ENCODE results near the gene TMEM132E. TPM values are rescaled to one million over a fixed set of nuclear protein-coding genes. Genes with fewer than 3 reads are reported as not detected.
"Not testable (repeated sequence)": the region's sequence is repeated elsewhere in the genome, so short reads cannot be mapped to it uniquely, and the experiment has no call there.

TMEM132E gene
- total RNA-seq, 2 experiments from 2014 or later, result 0.07 TPM; not detected in 1

- ChIA-PET CTCF (interaction anchor here (3.0 kb wide), 1 partner anchor 18 kb away, joined by 8 read pairs; no protein-coding TSS in a partner anchor), POLR2A (no interaction called here)
- no peak overlapping the region for H3K4me3 Mint-ChIP-seq
- H3K9me3 Mint-ChIP-seq, result no peaks in the 10 kb centered on the region
- H3K36me3 Mint-ChIP-seq (ENCODE audit: low read depth), result no peaks in the 10 kb centered on the region
- peaks cover 21% of the 10 kb centered on the region for H3K27me3 Mint-ChIP-seq
- ATAC-seq (no peak), DNase-seq (no peak)
- intact Hi-C loops (cut with micrococcal nuclease), result no loop called here
- H3K27ac Mint-ChIP-seq, result no peak overlapping the region
- H3K4me1 Mint-ChIP-seq (ENCODE audit: low read depth), result no peaks in the 10 kb centered on the region
- TF ChIP-seq, protein P1, sequence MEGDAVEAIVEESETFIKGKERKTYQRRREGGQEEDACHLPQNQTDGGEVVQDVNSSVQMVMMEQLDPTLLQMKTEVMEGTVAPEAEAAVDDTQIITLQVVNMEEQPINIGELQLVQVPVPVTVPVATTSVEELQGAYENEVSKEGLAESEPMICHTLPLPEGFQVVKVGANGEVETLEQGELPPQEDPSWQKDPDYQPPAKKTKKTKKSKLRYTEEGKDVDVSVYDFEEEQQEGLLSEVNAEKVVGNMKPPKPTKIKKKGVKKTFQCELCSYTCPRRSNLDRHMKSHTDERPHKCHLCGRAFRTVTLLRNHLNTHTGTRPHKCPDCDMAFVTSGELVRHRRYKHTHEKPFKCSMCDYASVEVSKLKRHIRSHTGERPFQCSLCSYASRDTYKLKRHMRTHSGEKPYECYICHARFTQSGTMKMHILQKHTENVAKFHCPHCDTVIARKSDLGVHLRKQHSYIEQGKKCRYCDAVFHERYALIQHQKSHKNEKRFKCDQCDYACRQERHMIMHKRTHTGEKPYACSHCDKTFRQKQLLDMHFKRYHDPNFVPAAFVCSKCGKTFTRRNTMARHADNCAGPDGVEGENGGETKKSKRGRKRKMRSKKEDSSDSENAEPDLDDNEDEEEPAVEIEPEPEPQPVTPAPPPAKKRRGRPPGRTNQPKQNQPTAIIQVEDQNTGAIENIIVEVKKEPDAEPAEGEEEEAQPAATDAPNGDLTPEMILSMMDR (IDR thresholded peaks at IDR 0.05), result no peak
Observed at GRCh38 chr17:34537445-34537844, 41.9 kb upstream of the TMEM132E start.

DNA sequence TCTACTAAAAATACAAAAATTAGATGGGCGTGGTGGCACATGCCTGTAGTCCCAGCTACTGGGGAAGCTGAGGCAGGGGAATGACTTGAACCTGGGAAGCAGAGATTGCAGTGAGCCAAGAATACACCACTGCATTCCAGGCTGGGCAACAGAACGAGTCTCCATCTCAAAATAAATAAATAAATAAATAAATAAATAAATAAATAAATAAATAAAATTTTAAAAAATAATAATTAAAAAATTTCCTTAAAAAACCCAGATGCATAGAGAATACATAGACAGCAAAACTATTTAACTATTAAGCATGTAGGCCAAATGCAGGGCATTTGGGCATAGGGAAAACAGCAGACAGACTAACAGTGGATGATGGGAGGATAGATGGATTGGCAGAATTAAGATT lies 40.8 kb upstream of the TMEM132E start:
- H3K4me3 Mint-ChIP-seq; POLR2A ChIA-PET; DNase-seq; H3K36me3 Mint-ChIP-seq (ENCODE audit: low read depth); H3K27ac Mint-ChIP-seq; CTCF ChIA-PET; ATAC-seq; H3K9me3 Mint-ChIP-seq; intact Hi-C loops (cut with micrococcal nuclease); H3K4me1 Mint-ChIP-seq (ENCODE audit: low read depth): not testable (repeated sequence)
- peaks cover 22% of the 10 kb centered on the region for H3K27me3 Mint-ChIP-seq

- Mint-ChIP-seq H3K4me3 (no peak overlapping the region), H3K9me3 (no peaks in the 10 kb centered on the region), H3K4me1 (ENCODE audit: low read depth) (no peaks in the 10 kb centered on the region), H3K36me3 (ENCODE audit: low read depth) (no peaks in the 10 kb centered on the region), H3K27me3 (peaks cover 26% of the 10 kb centered on the region), H3K27ac (no peak overlapping the region)
- DNase-seq, result no peak
- ChIA-PET CTCF (interaction anchor here (1.2 kb wide), 1 partner anchor 353 kb away, joined by 3 read pairs; no protein-coding TSS in a partner anchor), POLR2A (no interaction called here)
- TF ChIP-seq, protein P1 (IDR thresholded peaks at IDR 0.05), result no peak
- no peak for ATAC-seq
- intact Hi-C loops (cut with micrococcal nuclease), result loop anchor here (5.0 kb wide), 1 partner anchor 582 kb away; the partner anchor contains the start of gene FNDC8
Observed at GRCh38 chr17:34539881-34540280, 39.5 kb upstream of the TMEM132E start.

DNA sequence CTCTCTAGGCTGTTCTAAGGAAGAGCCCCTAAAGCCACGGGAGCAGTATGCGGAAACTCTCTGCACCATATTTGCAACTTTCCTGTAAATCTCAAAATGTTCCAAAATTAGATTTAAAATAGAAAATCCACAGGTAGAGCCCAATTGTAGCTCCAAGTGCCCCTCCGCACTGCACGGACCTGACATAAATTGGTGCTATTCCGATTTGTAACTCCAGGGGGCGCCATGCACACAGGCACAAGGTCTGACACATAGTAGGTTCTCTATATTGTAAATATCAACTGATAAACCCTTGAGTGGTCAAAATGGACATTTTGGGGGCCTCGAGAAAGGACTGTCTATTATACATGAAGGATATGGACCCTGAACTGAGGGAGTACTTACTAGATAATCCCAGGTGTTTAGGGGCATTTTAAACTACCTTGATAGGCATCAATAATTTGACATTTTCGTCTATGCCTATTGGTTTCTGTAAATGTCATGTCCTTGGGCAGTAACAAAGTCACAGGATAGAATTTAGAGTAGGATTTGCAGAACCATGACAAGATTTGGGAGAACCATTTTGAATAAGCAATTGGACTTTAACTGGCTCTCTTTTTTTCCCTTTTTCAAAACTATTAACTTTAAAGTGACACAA lies 36.6 kb upstream of the TMEM132E start:
- intact Hi-C loops (cut with micrococcal nuclease), result loop anchor here (2.0 to 5.0 kb wide), 2 partner anchors 96 to 579 kb away; partner anchors contain the start of gene FNDC8
- no peaks in the 10 kb centered on the region for H3K9me3 Mint-ChIP-seq
- POLR2A ChIA-PET, result interaction anchor here (0.8 to 1.9 kb wide), 2 partner anchors 9 to 11 kb away, joined by 3 to 6 read pairs; no protein-coding TSS in a partner anchor
- H3K36me3 Mint-ChIP-seq (ENCODE audit: low read depth), result no peaks in the 10 kb centered on the region
- H3K27ac Mint-ChIP-seq, result no peak overlapping the region
- DNase-seq (peak; percentile 73), ATAC-seq (peak; percentile 66)
- CTCF ChIA-PET, result interaction anchor here (0.5 to 5.4 kb wide), 40 partner anchors 9 to 577 kb away, joined by 3 to 39 read pairs (median 4); partner anchors contain the start of genes RAD51D and TMEM132E
- H3K4me3 Mint-ChIP-seq, result no peak overlapping the region
- TF ChIP-seq, protein P1 (IDR thresholded peaks at IDR 0.05), result peak; percentile 99
- no peaks in the 10 kb centered on the region for H3K4me1 Mint-ChIP-seq (ENCODE audit: low read depth)
- peaks cover 22% of the 10 kb centered on the region for H3K27me3 Mint-ChIP-seq

DNA sequence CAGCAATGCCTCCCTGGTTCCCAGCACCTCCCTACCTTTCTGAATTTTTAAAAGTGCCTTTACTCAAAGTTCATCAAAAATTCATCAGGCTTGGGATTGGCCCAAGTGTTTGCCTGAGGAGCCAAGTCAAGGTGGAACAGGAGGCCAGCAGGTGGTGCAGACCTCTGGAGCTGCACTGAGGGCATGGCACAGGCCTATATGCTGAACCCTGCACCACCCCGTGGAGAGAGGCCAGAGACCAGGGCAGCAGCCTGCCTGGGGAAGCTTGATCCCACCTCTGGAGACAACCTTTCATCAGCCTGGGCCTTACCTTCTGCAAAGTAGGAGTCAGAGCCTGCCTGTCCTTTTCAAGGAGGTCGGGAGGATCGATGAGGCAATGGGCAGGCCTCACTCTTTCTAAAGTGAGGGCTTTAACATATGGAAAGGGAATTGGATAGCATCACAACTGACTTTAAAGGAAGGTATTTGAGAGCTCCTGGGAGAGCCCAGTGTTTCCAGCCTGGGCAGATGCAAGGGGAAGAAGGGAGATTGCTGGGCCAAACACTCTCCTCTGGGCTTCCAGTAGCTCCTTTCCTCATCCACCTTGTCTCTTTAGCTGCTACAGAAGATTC lies 31.8 kb upstream of the TMEM132E start:
- H3K27ac Mint-ChIP-seq, result no peak overlapping the region
- DNase-seq (no peak), ATAC-seq (no peak)
- TF ChIP-seq, protein P1 (IDR thresholded peaks at IDR 0.05), result no peak
- no peaks in the 10 kb centered on the region for H3K4me1 Mint-ChIP-seq (ENCODE audit: low read depth)
- intact Hi-C loops (cut with micrococcal nuclease), result no loop called here
- no peaks in the 10 kb centered on the region for H3K36me3 Mint-ChIP-seq (ENCODE audit: low read depth)
- POLR2A ChIA-PET, result no interaction called here
- no peaks in the 10 kb centered on the region for H3K9me3 Mint-ChIP-seq
- CTCF ChIA-PET, result interaction anchor here (2.8 kb wide), 1 partner anchor 91 kb away, joined by 9 read pairs; no protein-coding TSS in a partner anchor
- H3K4me3 Mint-ChIP-seq, result no peak overlapping the region
- peaks cover 19% of the 10 kb centered on the region for H3K27me3 Mint-ChIP-seq
